Fibroblast of mammary gland (primary cell): ENCODE results near the gene CREBL2.

ENCODE experiments used
- DNase-seq: peaks from one replicate; pipeline ENCODE4 v3.0.0-alpha.2; 2010; ENCODE audit warnings: low read depth
- H3K4me3 ChIP-seq: 2 replicates; pipeline ENCODE4 v1.5.1; 2011; ENCODE audit warnings: low read depth, mild to moderate bottlenecking, low read length, moderate library complexity; ENCODE audit not compliant: control insufficient read depth
- TF ChIP-seq, protein P1 (sequence below): conservative IDR thresholded peaks from 2 replicates; pipeline ENCODE4 v1.5.1; 2011; ENCODE audit warnings: low read depth, low read length, inconsistent platforms; ENCODE audit not compliant: control insufficient read depth, insufficient read depth

The CREBL2 gene

DNA sequence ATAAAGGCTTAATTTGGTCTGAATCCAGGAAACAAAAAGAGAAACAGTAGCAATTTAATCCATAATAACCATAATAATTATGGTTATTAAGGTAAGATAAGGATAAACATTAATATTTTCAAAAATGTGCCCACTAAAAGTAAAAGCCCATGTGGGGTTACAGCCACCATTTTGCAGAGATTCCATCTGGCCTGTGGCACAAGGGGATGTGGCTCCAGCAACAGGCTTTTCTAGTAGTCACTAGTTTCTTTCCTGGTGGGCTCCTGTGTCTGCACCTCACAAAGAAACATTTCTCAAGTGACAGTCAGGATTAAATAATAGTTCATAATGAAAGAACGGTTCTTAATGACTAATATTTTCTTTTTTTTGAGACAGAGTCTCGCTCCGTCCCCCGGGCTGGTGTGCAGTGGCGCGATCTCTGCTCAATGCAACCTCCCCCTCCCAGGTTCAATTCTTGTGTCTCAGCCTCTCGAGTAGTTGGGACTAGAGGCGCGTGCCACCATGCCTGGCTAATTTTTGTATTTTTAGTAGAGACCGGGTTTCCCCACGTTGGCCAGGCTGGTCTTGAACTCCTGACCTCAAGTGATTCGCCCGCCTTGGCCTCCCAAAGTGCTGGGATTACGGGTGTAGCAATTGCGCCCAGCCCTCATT is 52.1 kb downstream of the CREBL2 start:
- TF ChIP-seq, protein P1, sequence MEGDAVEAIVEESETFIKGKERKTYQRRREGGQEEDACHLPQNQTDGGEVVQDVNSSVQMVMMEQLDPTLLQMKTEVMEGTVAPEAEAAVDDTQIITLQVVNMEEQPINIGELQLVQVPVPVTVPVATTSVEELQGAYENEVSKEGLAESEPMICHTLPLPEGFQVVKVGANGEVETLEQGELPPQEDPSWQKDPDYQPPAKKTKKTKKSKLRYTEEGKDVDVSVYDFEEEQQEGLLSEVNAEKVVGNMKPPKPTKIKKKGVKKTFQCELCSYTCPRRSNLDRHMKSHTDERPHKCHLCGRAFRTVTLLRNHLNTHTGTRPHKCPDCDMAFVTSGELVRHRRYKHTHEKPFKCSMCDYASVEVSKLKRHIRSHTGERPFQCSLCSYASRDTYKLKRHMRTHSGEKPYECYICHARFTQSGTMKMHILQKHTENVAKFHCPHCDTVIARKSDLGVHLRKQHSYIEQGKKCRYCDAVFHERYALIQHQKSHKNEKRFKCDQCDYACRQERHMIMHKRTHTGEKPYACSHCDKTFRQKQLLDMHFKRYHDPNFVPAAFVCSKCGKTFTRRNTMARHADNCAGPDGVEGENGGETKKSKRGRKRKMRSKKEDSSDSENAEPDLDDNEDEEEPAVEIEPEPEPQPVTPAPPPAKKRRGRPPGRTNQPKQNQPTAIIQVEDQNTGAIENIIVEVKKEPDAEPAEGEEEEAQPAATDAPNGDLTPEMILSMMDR = no peak
- no peak overlapping the region for H3K4me3 ChIP-seq
- no peak for DNase-seq

DNA sequence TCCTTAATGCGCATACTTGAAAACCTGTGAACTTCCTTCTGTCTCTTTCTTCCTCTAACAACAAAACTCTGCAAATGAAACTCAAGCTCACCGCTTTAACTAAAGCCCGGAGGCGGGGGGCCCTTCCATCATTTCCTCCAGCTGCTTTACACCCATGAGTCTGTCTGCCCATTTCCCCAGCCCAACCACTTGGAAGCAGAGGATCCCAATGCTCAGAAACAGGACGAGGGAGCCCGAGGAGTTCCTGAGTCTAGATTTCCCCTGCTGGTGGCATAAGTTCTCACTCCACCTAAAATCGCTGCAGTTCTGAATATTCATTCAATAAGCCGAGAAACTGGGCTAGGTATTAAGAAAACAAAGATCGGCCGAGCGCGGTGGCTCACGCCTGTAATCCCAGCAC is 53.5 kb downstream of the CREBL2 start:
- no peak for DNase-seq
- TF ChIP-seq, protein P1 = no peak

DNA sequence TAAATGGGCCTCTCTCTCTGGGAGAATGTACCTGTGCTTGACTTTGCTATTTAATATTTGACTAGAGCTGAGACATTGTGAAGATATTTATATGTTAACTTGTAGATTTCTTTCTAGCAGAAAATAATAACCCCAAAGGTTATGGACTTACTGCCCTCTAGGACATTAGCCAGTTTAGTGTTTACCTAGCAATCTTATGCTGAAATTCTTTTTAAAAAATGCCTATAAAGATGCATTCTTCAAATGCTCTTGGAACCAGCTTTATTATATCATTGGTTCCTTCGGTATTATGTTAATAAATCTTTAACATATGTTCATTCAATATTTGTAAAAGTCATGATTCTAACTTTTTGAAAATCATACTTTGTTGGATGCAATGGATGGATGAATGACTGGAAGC is 56.3 kb downstream of the CREBL2 start:
- no peak overlapping the region for H3K4me3 ChIP-seq
- DNase-seq = no peak
- TF ChIP-seq, protein P1 = no peak

More for the DNA sequence above, 53.5 kb downstream of the CREBL2 start:
- H3K4me3 ChIP-seq = no peak overlapping the region

DNA sequence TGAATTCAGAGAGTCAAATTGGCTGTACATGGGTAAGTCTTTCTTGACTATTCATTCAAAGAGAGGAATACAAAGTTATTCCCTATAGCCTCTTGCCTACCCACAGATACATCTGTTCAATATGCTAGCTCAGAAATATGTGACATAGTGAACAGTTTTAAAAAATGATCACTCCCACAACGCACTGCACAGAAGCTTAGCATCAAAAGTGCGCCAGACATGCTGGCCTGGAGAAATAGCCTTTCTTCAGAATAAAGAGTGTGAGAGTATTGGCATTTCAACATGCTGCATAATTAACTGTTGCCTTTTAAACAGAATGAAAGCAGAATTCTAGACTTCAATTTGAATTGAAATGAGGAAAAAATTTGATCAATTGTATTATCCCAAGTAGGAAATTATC is 57.3 kb downstream of the CREBL2 start:
- no peak overlapping the region for H3K4me3 ChIP-seq
- TF ChIP-seq, protein P1 = no peak
- no peak for DNase-seq

DNA sequence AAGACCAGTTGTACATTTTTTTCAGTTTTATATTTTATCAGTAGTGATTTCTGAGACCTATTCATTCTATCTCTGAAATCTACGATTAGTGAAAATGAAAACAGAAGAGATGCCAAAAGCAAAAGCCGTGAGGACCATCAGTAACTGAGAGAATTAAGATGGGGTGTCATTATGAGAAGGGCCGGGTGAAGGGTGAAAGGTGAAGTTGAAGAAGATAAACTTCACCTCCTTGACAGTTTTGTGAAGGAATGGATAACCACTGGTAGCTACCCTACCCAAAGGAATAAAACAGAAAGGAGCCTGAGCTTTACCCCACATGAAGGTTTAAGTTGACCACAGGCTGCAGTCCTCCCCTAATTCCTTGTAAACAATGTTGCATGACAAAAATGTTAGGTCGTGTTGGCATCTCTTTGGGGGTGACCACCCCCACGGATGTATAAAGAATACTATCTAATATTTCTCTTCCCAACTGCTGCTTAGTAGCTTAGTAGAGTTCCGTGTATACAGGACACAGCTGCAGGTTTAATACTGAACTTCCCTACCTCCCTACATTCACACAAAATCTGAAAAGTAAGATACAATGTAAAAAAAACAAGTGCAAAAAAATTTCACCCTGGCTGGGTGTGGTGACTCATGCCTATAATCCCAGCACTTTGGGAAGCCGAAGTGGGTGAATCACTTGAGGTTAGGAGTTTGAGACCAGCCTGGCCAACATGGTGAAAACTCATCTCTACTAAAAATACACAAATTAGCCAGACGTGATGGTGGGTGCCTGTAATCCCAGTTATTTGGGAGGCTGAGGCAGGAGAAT is 60.4 kb downstream of the CREBL2 start:
- DNase-seq = peak; percentile 41
- TF ChIP-seq, protein P1 = no peak
- no peak overlapping the region for H3K4me3 ChIP-seq

DNA sequence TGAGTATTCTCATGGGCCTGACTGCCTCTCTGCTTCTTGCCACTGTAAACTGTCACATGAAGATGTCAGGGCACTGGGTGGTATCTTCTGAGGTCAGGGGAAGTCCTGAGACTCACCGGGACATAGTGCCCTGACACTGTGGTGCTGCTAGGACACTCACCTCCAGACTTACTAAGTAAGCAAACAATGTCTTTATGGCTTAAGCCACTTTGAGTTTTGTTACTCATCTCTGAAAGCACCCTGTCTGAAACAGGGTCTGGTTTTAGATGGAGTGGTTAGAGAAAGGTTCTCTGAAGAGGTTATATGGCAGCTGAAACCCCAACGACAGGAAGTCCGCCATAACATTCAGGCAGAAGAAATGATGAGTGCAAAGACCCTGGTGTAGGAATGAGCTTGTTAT is 61.6 kb downstream of the CREBL2 start:
- TF ChIP-seq, protein P1 = no peak
- H3K4me3 ChIP-seq = no peak overlapping the region
- DNase-seq = no peak
